AG04449 (cell line): ENCODE measurements around the gene ATP2B2.

Source experiments
- CTCF ChIA-PET: fragments of 350-600 bp; formaldehyde crosslinking; extraction: SDS; loops from one replicate; lab custom pipeline; 2021; ENCODE audit warnings: antibody characterized with exemption; lab: Yijun Ruan, JAX
- POLR2A ChIA-PET: fragments of 400-600, 350-600 bp; formaldehyde crosslinking; extraction: SDS; loops from one replicate; lab custom pipeline; 2020; ENCODE audit warnings: antibody characterized with exemption, inconsistent platforms; lab: Yijun Ruan, JAX
- DNase-seq: peaks from one replicate; pipeline ENCODE4 v3.0.0-alpha.2; 2010; ENCODE audit warnings: low read depth, low spot score
- H3K4me3 ChIP-seq: 2 replicates; pipeline ENCODE4 v1.5.1; 2011; ENCODE audit warnings: low read depth, mild to moderate bottlenecking, control low read depth, low read length
- TF ChIP-seq, protein P1 (sequence below): IDR thresholded peaks from one replicate; pipeline ENCODE4 v1.5.1; 2011; ENCODE audit warnings: mild to moderate bottlenecking, moderate library complexity, low read length, control low read depth, inconsistent platforms; ENCODE audit not compliant: insufficient read depth; ENCODE audit errors: missing control alignments

Gene ATP2B2

GRCh38 chr3:10526366-10526765, 21.0 kb upstream of the ATP2B2 start:
- ChIA-PET POLR2A (no interaction called here), CTCF (no interaction called here)
- H3K4me3 ChIP-seq = no peak overlapping the region
- TF ChIP-seq, protein P1, sequence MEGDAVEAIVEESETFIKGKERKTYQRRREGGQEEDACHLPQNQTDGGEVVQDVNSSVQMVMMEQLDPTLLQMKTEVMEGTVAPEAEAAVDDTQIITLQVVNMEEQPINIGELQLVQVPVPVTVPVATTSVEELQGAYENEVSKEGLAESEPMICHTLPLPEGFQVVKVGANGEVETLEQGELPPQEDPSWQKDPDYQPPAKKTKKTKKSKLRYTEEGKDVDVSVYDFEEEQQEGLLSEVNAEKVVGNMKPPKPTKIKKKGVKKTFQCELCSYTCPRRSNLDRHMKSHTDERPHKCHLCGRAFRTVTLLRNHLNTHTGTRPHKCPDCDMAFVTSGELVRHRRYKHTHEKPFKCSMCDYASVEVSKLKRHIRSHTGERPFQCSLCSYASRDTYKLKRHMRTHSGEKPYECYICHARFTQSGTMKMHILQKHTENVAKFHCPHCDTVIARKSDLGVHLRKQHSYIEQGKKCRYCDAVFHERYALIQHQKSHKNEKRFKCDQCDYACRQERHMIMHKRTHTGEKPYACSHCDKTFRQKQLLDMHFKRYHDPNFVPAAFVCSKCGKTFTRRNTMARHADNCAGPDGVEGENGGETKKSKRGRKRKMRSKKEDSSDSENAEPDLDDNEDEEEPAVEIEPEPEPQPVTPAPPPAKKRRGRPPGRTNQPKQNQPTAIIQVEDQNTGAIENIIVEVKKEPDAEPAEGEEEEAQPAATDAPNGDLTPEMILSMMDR = no peak
- DNase-seq = no peak

- CTCF ChIA-PET = no interaction called here
Observed at GRCh38 chr3:10524799-10525301, 19.5 kb upstream of the ATP2B2 start.

GRCh38 chr3:10524270-10524669, 18.9 kb upstream of the ATP2B2 start:
- ChIA-PET POLR2A (no interaction called here), CTCF (no interaction called here)

More at GRCh38 chr3:10524799-10525301, 19.5 kb upstream of the ATP2B2 start:
- POLR2A ChIA-PET = no interaction called here
- DNase-seq = no peak
- no peak overlapping the region for H3K4me3 ChIP-seq
- TF ChIP-seq, protein P1 = no peak

DNA sequence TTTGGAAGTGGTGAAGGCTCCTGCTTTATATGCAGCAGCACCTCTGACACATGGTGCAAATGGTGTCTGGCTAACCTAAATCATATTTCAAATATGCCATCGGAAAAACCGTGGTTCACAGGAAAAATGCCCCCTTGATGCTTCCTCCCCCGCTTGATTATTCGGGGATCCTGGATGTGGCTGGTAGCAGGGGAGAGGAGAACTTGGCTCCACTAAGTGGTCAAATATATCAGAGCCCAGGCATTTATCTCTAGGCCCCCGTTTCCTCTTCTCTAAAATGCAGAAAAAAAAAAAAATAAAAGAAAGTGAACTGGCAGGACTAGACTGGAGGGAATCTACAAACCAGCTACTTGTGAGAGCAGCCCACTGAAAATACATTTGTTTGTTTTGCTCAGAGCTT, 18.2 kb upstream of the ATP2B2 start:
- POLR2A ChIA-PET = no interaction called here
- TF ChIP-seq, protein P1 = no peak
- CTCF ChIA-PET = no interaction called here
- DNase-seq = no peak
- no peak overlapping the region for H3K4me3 ChIP-seq

More at GRCh38 chr3:10524270-10524669, 18.9 kb upstream of the ATP2B2 start:
- DNase-seq = no peak
- TF ChIP-seq, protein P1 = no peak
- no peak overlapping the region for H3K4me3 ChIP-seq

DNA sequence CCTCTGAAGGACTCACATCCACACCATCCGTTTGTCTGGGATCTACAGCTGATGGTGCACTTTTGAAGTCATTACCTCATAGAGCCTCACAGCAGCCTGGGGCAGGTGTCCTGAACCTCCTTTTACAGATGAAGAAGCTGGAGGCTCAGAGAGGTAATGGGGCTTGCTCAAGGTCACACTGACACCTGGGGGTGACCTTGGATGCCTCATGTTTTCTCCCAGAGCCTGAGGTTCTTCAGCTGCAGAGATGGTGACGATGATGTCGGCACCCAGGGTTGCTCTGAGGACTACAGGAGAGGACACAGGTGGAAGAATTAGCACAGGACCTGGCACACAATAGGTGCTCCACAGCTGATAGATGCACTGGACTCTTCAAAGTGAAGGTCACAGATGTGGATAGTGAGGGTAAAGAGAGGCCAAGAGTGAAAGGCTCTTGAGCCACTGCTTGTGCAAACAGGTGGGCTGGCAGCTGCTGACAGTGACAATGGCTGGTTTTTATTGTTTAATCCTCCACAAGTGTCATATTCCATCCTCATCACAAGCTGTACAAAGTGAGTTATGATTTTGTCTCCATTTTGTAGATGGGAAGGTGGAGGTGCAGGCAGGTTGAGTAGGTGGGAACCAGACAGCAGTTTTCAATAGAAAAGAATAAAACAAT, 17.4 kb upstream of the ATP2B2 start:
- no peak for DNase-seq
- no peak overlapping the region for H3K4me3 ChIP-seq
- CTCF ChIA-PET = no interaction called here
- TF ChIP-seq, protein P1 = no peak
- POLR2A ChIA-PET = no interaction called here

DNA sequence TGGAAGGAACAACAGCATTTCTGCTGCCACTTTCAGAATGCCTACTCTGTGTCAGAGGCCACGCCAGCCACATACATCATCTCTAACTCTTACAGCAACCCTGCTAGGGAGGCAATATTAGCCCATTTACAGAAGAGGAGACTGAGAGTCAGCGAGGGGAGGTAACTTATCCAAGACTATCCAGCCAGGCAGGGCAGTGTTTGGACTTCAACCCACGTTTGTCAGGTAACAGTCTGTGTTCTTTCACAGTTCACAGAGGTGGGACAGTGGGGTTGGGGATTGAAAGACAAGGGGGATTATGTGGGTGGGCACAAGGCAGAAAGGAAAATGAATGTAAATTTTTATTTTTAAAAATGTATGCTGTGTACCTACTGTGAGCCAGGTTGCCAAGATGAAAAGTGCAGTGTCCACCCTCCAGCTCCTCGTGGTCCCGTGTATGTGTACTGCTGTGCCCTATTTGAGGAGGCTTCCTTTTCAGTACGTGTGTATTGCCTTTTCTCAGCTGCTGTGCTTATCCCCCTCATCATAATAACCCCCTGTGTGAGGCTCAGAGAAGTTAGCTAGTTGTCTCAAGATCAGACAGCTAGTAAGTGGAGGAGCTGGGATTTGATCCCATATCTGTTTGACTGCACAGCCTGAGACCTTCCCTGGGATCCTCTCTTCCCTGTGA, 16.5 kb upstream of the ATP2B2 start:
- TF ChIP-seq, protein P1 = no peak
- no peak for DNase-seq
- no peak overlapping the region for H3K4me3 ChIP-seq
- ChIA-PET POLR2A (no interaction called here), CTCF (no interaction called here)
